GM12878 (cell line): ENCODE measurements around the gene SYNRG.

ENCODE experiments used
- CTCF ChIP-seq, 3 experiments: IDR thresholded peaks in 2 of 3; conservative IDR thresholded peaks in 1 of 3; 2 replicates each; pipeline ENCODE4 v1.5.1; 2011; ENCODE audit warnings: low read depth in 3 of 3, low read length in 3 of 3, mild to moderate bottlenecking in 3 of 3, control low read depth in 2 of 3, moderate library complexity in 2 of 3, inconsistent platforms in 1 of 3, mixed read lengths in 1 of 3; ENCODE audit not compliant: control insufficient read depth in 2 of 3, insufficient read depth in 1 of 3; ENCODE audit errors: extremely low read depth in 1 of 3
- EZH2 ChIP-seq: IDR thresholded peaks from 2 replicates; pipeline ENCODE4 v1.6.1; 2012; ENCODE audit warnings: low read depth, mild to moderate bottlenecking, control low read depth, inconsistent platforms, low read length, borderline replicate concordance; ENCODE audit not compliant: control insufficient read depth
- GABPA ChIP-seq: IDR thresholded peaks from 2 replicates; pipeline ENCODE4 v1.6.1; 2014; ENCODE audit warnings: antibody characterized with exemption, low read depth, mild to moderate bottlenecking, inconsistent platforms
- ZNF217 ChIP-seq: fragments of 450-650 bp; IDR thresholded peaks from 2 replicates; pipeline ENCODE4 v1.6.1; 2017; ENCODE audit warnings: antibody characterized with exemption, mild to moderate bottlenecking

GRCh38 chr17:37494401-37494831 is 114.8 kb downstream of the SYNRG start:
- TF ChIP-seq EZH2, result no peak
- TF ChIP-seq CTCF (IDR thresholded peaks at IDR 0.05 in 2 of 3, conservative IDR thresholded peaks at IDR 0.05 in 1 of 3; ENCODE audit: control insufficient read depth in 2 of 3, extremely low read depth in 1 of 3, insufficient read depth in 1 of 3, low read depth in 3 of 3, low read length in 3 of 3), result no peak
- no peak for TF ChIP-seq GABPA
- TF ChIP-seq ZNF217, result no peak
